ENCODE data around the gene DDX60.

DNA sequence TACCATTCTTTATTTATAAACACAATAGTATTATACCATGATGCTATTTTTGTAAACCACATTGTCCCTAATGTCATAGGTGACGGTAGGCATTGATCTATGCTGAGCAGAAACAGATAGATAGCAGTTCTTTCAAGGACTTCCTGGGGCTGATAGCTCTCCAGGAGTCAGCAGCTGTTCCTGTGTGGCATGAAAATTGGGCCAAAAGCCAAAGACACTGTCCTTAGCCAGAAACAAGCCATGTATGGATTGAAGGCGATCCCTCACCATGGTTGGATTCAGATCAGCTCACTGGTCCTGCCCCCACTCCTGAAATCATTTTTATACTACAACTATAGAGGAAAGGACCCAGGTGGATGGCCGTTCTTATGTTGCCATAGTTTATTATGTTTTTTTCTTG lies 53.6 kb downstream of the DDX60 start:
- TF ChIP-seq, protein P1, sequence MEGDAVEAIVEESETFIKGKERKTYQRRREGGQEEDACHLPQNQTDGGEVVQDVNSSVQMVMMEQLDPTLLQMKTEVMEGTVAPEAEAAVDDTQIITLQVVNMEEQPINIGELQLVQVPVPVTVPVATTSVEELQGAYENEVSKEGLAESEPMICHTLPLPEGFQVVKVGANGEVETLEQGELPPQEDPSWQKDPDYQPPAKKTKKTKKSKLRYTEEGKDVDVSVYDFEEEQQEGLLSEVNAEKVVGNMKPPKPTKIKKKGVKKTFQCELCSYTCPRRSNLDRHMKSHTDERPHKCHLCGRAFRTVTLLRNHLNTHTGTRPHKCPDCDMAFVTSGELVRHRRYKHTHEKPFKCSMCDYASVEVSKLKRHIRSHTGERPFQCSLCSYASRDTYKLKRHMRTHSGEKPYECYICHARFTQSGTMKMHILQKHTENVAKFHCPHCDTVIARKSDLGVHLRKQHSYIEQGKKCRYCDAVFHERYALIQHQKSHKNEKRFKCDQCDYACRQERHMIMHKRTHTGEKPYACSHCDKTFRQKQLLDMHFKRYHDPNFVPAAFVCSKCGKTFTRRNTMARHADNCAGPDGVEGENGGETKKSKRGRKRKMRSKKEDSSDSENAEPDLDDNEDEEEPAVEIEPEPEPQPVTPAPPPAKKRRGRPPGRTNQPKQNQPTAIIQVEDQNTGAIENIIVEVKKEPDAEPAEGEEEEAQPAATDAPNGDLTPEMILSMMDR (IDR thresholded peaks at IDR 0.05; ENCODE audit: low read depth, low read length, missing input control): no peak
- TF ChIP-seq RAD21 (IDR thresholded peaks at IDR 0.05): no peak
- TF ChIP-seq TAF1 (conservative IDR thresholded peaks at IDR 0.05): no peak
- TF ChIP-seq SP1 (IDR thresholded peaks at IDR 0.05): no peak
- TF ChIP-seq REST (IDR thresholded peaks at IDR 0.05): no peak
- no peak for TF ChIP-seq MAX (IDR thresholded peaks at IDR 0.05)
- no peak for TF ChIP-seq RXRA (IDR thresholded peaks at IDR 0.05)
- TF ChIP-seq, protein P2, sequence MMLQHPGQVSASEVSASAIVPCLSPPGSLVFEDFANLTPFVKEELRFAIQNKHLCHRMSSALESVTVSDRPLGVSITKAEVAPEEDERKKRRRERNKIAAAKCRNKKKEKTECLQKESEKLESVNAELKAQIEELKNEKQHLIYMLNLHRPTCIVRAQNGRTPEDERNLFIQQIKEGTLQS (IDR thresholded peaks at IDR 0.05): no peak
- TF ChIP-seq YY1 (IDR thresholded peaks at IDR 0.05): no peak
